Endometrial microvascular endothelial cells (primary cell): ENCODE measurements around the gene POU4F1. TPM values are rescaled to one million over a fixed set of nuclear protein-coding genes. Genes with fewer than 3 reads are reported as not detected.
"Not testable (repeated sequence)": the region's sequence is repeated elsewhere in the genome, so short reads cannot be mapped to it uniquely, and the experiment has no call there.

Experiments
- in situ Hi-C: cut with HindIII; loops from 2 replicates; pipeline ENCODE4 v1.10.0; 2017; ENCODE audit warnings: low sequenced_read_pairs, low pct_unique_long_range_greater_than_20kb; ENCODE audit errors: inconsistent ontology term
- total RNA-seq: library from RNA; depleted of rRNA; stranded (reverse); fragments of >200 nt; gene quantifications from one replicate; pipeline ENCODE4 v1.2.3, GENCODE V29; 2015; ENCODE audit errors: inconsistent ontology term

POU4F1 gene
- total RNA-seq = not detected

DNA sequence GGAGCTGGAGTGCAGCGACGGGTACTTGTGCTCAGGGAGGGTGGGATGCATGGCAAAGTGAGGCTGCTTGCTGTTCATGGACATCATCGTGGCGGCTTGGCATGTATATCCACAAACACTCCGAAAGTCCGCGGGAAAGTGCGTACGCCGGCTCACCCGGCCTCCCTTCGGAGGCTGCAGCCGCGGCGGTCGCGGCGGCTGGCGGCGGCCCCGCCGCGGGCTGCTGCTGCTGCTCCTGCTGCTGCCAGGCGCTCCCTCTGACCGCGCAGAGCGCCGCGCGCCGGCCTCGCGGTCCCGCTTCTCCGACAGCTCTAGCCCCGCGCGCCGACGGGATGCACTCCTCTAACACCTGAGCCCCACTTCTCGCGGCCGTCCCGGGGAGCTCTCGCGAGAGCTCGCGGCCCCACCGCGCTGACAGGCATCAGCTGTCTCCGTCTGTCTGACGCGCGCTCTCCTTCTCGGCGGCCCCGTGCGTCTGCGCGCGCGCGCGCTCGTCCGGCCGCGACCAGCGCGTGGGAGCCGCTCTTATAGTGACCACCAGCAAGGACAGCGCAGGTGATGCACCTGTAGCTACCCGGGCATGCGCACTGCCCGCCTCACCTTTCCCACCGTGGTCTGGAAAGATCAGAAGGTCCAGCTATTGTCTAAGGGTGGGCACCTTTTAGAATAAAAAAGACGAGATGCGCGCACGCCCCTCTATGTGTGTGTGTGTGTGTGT is at the start of gene POU4F1:
Gene POU4F1, minus strand, starts transcription at position 313 of the 718 bp plus-strand sequence. Its CDS starts 226 bp downstream, at position 87.
- in situ Hi-C loops = no loop called here

DNA sequence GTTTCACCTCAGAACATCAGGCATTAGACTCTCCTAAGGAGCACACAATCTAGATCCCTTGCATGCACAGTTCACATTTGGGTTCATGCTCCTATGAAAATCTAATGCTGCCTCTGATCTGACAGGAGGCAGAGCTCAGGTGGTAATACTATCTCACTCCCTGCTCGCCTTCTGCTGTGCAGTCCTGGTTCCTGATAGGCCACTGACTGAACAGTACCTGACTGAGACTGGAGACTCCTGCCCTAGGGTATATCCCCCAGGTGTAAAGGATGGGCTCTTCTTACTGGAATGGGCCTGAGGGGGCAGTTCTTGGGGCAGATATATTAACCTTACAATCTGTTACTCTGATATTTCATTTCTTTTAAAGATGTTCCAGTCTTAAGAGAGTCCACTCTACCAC is 49.3 kb upstream of the POU4F1 start:
- in situ Hi-C loops = no loop called here

DNA sequence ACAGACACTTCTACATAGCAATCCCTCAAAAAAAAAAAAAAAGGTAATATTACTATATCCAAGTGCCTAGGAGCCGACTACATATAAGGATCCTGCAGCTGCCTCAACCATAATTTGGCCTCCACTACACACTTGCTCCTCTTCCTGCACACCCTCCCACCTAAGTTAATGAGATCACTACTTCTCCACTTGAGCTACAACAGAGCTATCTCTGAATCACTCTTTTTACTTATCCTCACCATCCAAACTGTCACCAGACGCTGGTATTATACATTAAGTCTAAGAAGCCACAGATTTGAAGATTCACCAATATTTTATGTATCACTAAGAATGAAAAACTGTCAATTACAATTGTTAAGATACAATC is 47.3 kb upstream of the POU4F1 start:
- in situ Hi-C loops = no loop called here

GRCh38 chr13:78649997-78650716 is 46.8 kb upstream of the POU4F1 start:
- in situ Hi-C loops = no loop called here

DNA sequence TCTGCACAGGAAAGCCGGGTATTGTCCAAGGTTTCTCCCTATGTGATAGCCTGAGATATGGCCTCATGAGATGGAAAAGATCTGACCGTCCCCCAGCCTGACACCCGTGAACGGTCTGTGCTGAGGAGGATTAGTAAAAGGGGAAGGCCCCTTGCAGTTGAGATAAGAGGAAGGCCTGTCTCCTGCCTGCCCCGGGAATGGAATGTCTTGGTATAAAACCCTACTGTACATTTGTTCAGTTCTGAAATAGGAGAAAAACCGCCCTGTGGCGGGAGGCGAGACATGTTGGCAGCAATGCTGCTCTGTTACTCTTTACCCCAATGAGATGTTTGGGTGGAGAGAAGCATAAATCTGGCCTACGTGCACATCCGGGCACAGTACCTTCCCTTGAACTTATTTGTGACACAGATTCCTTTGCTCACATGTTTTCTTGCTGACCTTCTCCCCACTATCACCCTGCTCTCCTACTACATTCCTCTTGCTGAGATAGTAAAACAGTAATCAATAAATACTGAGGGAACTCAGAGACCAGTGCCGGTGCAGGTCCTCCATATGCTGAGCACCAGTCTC is 43.8 kb upstream of the POU4F1 start:
- in situ Hi-C loops = not testable (repeated sequence)

GRCh38 chr13:78638216-78638615 is 34.9 kb upstream of the POU4F1 start:
- in situ Hi-C loops = no loop called here

GRCh38 chr13:78636495-78636894 is 33.1 kb upstream of the POU4F1 start:
- in situ Hi-C loops = no loop called here

DNA sequence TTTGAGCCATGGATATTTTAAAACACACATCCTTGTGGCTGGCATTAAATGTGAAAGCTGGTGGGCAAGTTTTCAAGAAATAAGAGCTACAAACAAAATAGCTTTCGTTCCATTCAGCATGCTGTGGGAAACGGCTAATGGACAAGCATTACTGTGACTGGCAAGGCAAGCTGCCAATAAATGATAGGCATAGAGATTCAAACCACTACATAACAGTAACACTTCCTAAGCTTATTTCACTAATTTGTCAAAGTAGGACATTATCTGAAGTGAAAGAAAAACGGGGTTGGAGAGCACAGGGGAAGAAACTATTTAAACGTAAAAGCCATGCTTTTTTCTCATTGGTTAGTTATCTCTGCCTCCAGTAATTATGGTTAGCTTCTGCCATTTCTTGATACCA is 29.6 kb upstream of the POU4F1 start:
- in situ Hi-C loops = no loop called here

- in situ Hi-C loops = no loop called here
These were observed 27.7 kb upstream of the POU4F1 start for GRCh38 chr13:78631077-78631476.

DNA sequence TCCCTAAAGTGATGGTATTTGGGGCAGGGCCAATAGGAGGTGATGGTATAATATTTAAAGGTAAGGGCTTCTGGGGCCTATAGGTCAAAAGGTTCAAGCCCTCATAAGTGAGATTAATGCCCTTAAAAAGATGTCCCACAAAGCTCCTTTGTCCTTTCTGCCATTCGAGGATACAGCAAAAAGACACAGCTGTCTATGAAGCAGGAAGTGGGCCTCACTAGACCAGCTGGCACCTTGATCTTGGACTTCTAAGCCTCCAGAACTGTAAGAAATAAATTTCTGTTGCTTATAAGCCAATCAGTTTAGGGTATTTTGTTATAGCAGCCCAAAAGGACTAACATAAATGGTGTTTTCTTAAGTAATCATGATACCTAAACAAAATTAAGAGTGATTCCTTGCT is 27.2 kb upstream of the POU4F1 start:
- in situ Hi-C loops = no loop called here

GRCh38 chr13:78625384-78625783 is 22.0 kb upstream of the POU4F1 start:
- in situ Hi-C loops = no loop called here

GRCh38 chr13:78623132-78623531 is 19.8 kb upstream of the POU4F1 start:
- in situ Hi-C loops = no loop called here

DNA sequence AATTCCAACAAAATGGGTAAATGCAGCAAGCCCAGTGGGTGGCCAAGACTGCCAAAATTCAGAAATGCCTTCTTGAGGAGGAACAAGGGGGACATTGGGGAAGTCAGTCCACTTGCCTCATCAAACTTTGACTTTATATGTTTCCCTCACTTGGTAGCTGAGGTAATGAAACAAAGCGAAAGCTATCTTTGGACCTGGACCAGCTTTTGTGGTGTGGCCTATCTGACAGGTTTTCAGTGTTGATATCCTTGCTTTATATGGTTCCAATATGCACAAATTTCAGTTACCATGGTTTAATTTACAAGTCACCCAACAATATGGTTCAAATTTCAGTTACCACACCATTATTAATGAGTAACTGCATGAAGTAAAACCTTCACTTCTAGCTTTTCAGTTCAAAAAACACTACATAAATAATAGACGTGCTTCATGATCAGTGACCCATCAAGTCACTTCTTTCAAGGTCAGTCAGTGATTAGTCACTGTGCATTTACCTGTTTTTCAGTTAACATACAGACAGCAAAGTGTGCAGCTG is 17.7 kb upstream of the POU4F1 start:
- in situ Hi-C loops = no loop called here

GRCh38 chr13:78618411-78618810 is 15.1 kb upstream of the POU4F1 start:
- in situ Hi-C loops = no loop called here

DNA sequence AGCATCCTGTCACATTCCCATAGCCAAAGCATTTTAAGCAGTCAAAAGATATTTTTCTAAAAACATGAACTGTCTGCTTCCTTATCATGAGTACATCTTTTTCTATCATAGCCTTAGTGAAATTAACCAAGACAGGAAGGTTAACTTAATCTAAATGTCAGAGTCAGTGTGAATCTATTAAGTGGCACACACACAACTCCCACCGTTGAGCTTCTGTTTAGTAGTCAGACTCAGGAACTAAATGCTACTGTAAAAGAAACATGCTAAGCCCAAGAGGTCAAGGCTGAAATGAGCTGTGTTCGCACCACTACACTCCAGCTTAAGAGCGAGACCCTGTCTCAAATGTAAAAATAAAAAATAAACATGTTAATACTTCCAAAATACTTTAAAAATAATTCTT is 7.7 kb upstream of the POU4F1 start:
- in situ Hi-C loops = no loop called here

DNA sequence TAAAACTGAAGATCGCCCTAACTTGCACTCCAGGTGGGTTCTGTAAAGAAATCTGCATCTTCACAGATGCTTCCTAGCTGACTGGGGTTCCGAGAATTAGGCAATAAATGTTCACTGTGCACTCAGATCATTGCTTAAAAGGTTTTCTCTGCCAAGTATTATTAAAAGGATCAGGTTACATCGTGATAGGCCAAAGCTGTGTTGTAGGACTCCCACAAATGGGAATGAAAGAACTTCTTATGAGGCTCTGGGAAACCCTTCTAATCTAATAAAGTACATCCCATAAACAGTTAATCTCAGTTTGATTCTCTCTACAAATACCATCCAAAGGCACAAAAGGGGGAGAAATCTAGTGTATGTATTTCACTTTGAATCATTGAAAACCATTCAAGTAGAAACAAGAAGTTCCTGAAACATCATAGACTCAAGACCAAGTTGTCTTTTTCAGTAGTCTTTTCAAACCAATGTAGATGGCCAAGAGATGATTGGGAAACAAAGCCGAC is 7.1 kb upstream of the POU4F1 start:
- in situ Hi-C loops = no loop called here

DNA sequence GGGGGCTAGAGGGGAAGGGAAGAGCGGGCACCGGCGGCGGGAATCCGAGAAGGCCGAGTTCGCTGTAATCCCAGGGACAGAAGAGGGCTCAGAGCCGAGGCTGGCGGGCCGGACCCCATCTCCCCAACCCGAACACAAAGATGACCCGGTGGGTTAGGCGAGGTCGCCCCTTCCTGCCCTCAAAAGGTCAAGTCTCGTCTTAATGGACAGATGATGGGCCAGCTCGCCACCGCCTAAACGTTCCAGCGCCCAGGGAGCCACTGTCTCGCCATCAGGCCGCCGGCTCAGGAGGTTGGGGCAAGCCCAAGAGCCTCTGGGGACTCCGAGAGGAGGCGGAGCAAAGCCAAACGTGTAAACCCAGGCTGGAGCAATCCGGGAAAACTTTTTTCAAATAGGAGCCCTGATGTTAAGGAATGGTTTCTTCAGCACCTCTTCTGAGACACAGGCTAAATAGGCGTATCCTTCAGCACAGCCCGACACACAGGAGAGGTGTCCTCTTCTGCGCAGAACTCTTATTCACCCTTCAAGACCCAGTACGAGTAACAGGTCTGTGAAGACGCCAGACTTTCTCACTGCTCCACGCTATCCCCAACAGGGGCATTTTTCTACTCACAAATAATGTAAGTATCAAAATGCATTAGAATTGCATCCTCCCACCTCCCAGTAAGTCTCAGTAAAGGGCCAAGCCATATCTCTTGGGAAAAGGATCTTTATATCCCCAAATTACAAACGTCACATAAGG is 6.3 kb upstream of the POU4F1 start:
- in situ Hi-C loops = no loop called here

DNA sequence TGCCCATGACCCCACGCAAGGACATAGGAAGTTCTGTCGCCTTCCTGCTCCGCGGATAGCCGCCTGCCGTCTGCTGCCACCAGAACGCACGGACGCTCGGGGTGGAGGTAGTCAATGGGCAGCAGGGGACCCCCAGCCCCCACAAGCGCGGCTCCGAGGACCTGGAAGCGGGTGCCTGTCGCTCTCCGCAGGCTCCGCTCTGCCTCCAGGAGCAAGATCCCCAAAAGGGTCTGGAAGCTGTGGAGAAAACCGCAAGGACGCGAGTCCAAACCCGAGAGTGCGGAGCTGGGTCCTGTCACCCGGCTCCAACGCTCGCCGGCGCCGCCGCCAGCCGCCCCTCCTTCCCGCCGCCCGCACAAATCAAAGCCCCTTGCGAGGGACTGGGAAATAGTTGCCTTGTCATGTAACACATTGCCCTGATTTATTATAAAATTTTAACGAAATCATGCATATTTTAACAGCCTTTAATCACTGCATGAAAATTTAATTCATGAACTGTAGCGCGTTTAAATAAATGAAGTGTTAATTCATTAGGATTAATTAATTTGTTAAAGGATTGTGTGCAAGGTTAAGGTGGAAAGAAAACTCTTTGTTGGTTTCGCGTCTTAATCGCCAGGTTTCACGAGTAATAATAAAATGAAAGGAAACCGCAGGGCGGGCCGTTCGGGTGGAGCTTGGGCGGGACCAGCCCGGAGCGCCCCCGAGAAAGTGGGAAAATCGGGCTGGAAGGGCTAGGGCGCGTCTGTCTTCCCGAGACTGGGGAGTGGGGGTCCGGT is 5.5 kb upstream of the POU4F1 start:
- in situ Hi-C loops = no loop called here
